HepG2 (cell line): ENCODE data around the gene ANXA11. TPM values are rescaled to one million over a fixed set of nuclear protein-coding genes. Genes with fewer than 3 reads are reported as not detected.

Experiments
- ATAC-seq: fragments of 200-7000 bp; cut with Tn5 transposase; 3 replicates; pipeline ENCODE4 v1.9.1; 2020; ENCODE audit warnings: mild to moderate bottlenecking, moderate library complexity
- BruUV-seq: library from RNA; stranded (reverse); fragments of 400-500 nt; replicated peaks from 2 replicates; lab custom pipeline; 2021; lab: Mats Ljungman, UMichigan
- CTCF ChIA-PET: fragments of 300-600 bp; formaldehyde crosslinking; extraction: SDS; loops from one replicate; lab custom pipeline; 2021; ENCODE audit warnings: low total read pairs, inconsistent platforms, low intra/inter-chr PET ratio; lab: Yijun Ruan, JAX
- POLR2A ChIA-PET: fragments of 350-600 bp; sonication (Branson Sonifier 250); formaldehyde crosslinking; loops from one replicate; lab custom pipeline; 2020; ENCODE audit warnings: antibody characterized with exemption, inconsistent platforms; lab: Yijun Ruan, JAX
- DNase-seq: peaks from one replicate; pipeline ENCODE4 v3.0.0-alpha.2; 2015; ENCODE audit warnings: low spot score
- FAIRE-seq: peaks from 3 replicates; lab custom pipeline; 2011; peaks lifted over from hg19 to GRCh38; lab: Jason Lieb, UNC
- H2AFZ ChIP-seq: one replicate; pipeline ENCODE4 v1.6.1; 2011; ENCODE audit warnings: low read length, inconsistent platforms
- H3K27ac ChIP-seq: fragments of 300-600 bp; 3 replicates; pipeline ENCODE4 v1.8.0; 2011; ENCODE audit warnings: mixed run types, mild to moderate bottlenecking, mixed read lengths, low read length, inconsistent platforms; ENCODE audit not compliant: insufficient read depth; ENCODE audit errors: extremely low read length
- H3K27me3 ChIP-seq, 2 experiments: fragments of 200-600 bp in 1 of 2; 2 replicates in 1 of 2; 3 replicates in 1 of 2; pipeline versions ENCODE4 v1.6.0 to v1.8.0; 2011; ENCODE audit warnings: low read length in 2 of 2, mild to moderate bottlenecking in 2 of 2, moderate library complexity in 2 of 2, inconsistent platforms in 1 of 2; ENCODE audit not compliant: insufficient read depth in 2 of 2, control insufficient read depth in 1 of 2
- H3K36me3 ChIP-seq, 2 experiments: fragments of 200-600 bp in 1 of 2; replicated peaks in 1 of 2; 2 replicates in 1 of 2; 3 replicates in 1 of 2; pipeline versions ENCODE4 v1.5.1 to v1.8.0; 2011; ENCODE audit warnings: low read length in 2 of 2, inconsistent platforms in 1 of 2; ENCODE audit not compliant: insufficient read depth in 2 of 2, control insufficient read depth in 1 of 2
- H3K4me1 ChIP-seq: 2 replicates; pipeline ENCODE4 v1.5.1; 2012; ENCODE audit warnings: low read length, inconsistent platforms; ENCODE audit not compliant: insufficient read depth
- H3K4me2 ChIP-seq: 2 replicates; pipeline ENCODE4 v1.6.0; 2011; ENCODE audit warnings: low read depth, low read length, inconsistent platforms
- H3K4me3 ChIP-seq, 3 experiments: fragments of 200-600 bp in 1 of 3; sonication (generic), shearing (Covaris generic) in 1 of 3; replicated peaks in 1 of 3; 2 replicates each; pipeline ENCODE4 v1.5.1; 2011 to 2016; ENCODE audit warnings: low read length in 3 of 3, inconsistent platforms in 2 of 3, low read depth in 2 of 3, mild to moderate bottlenecking in 2 of 3, control low read depth in 1 of 3, mixed read lengths in 1 of 3; ENCODE audit not compliant: insufficient read depth in 1 of 3
- H3K79me2 ChIP-seq: one replicate; pipeline ENCODE4 v1.6.1; 2011; ENCODE audit warnings: low read length, inconsistent platforms; ENCODE audit not compliant: insufficient read depth
- H3K9ac ChIP-seq: 2 replicates; pipeline ENCODE4 v1.6.0; 2011; ENCODE audit warnings: mild to moderate bottlenecking, low read depth, low read length, inconsistent platforms; ENCODE audit not compliant: insufficient read depth
- H3K9me3 ChIP-seq: 2 replicates; pipeline ENCODE4 v1.5.1; 2012; ENCODE audit warnings: mild to moderate bottlenecking, low read length
- H4K20me1 ChIP-seq: 2 replicates; pipeline ENCODE4 v1.6.0; 2011; ENCODE audit warnings: inconsistent platforms, mild to moderate bottlenecking, low read length, moderate library complexity; ENCODE audit not compliant: insufficient read depth
- CBX5 ChIP-seq: sonication (generic); formaldehyde crosslinking; IDR thresholded peaks from 2 replicates; pipeline ENCODE4 v1.4.0; 2020; ENCODE audit warnings: missing genetic modification reagents, borderline replicate concordance
- KDM4B ChIP-seq: sonication (generic); formaldehyde crosslinking; IDR thresholded peaks from 2 replicates; pipeline ENCODE4 v1.4.0; 2020; ENCODE audit warnings: missing genetic modification reagents
- SOX13 ChIP-seq, 3 experiments: fragments of 450-650 bp in 1 of 3; sonication (generic) in 1 of 3; formaldehyde crosslinking in 1 of 3; IDR thresholded peaks in 2 of 3; conservative IDR thresholded peaks in 1 of 3; 2 replicates each; pipeline versions ENCODE4 v1.5.0 to v1.6.1; 2016 to 2020; ENCODE audit warnings: antibody characterized with exemption in 1 of 3, mild to moderate bottlenecking in 1 of 3, missing compliant biosample characterization in 1 of 3, missing genetic modification reagents in 1 of 3, moderate library complexity in 1 of 3
- TMF1 ChIP-seq: sonication (generic); formaldehyde crosslinking; IDR thresholded peaks from 2 replicates; pipeline ENCODE4 v1.8.1; 2022; ENCODE audit warnings: low read depth, missing genetic modification reagents
- ZC3H13 ChIP-seq: sonication (generic); formaldehyde crosslinking; IDR thresholded peaks from 2 replicates; pipeline ENCODE4 v1.8.1; 2023; ENCODE audit warnings: mild to moderate bottlenecking, missing genetic modification reagents, moderate library complexity
- WGBS: methylation state at CpG from one replicate; pipeline ENCODE4 v1.1.6; 2017; ENCODE audit warnings: low lambda C conversion rate; 5-methylcytosine and 5-hydroxymethylcytosine counted together
- in situ Hi-C: cut with HindIII; loops from 2 replicates; pipeline ENCODE4 v1.10.0; 2017; ENCODE audit warnings: low pct_unique_long_range_greater_than_20kb; ENCODE audit not compliant: extremely low pct_ligation_motif_present
- intact Hi-C: fragments of 100-400 bp; cut with micrococcal nuclease; formaldehyde crosslinking; loops from one replicate; pipeline ENCODE4 v1.10.0; 2022; ENCODE audit not compliant: unreplicated experiment
- polyA plus RNA-seq, 8 experiments: library from polyadenylated mRNA; depleted of rRNA in 3 of 8; stranded (reverse) in 7 of 8; unstranded in 1 of 8; fragments of >200 nt; fragmentation: Illumina TruSeq in 4 of 8; extraction: Trizol in 4 of 8; gene quantifications; 2 replicates each; pipeline versions ENCODE4 v1.2.1 to v1.2.3, GENCODE V29; 2011 to 2016; ENCODE audit warnings: low read depth in 4 of 8, missing spikeins in 1 of 8, mixed read lengths in 1 of 8; ENCODE audit not compliant: insufficient read depth in 1 of 8
- total RNA-seq, 5 experiments: library from RNA; depleted of rRNA; stranded (reverse); fragments of >200 nt; fragmentation: Illumina TruSeq; extraction: Trizol; gene quantifications; 2 replicates each; pipeline ENCODE4 v1.2.3, GENCODE V29; 2016; ENCODE audit warnings: low read depth in 1 of 5
- TF ChIP-seq, protein P1 (sequence below): sonication (generic); formaldehyde crosslinking; IDR thresholded peaks from 2 replicates; pipeline ENCODE4 v1.8.1; 2023; ENCODE audit warnings: mild to moderate bottlenecking, missing genetic modification reagents
- TF ChIP-seq, protein P2 (sequence below): sonication (generic); formaldehyde crosslinking; IDR thresholded peaks from 2 replicates; pipeline ENCODE4 v1.4.0; 2020; ENCODE audit warnings: mild to moderate bottlenecking, missing genetic modification reagents

Gene ANXA11
- total and polyA plus RNA-seq, 2 of the 13 experiments (the other 11 are each of a cell fraction or from before 2014, with no cell fraction given): 30.6 to 51.5 TPM

DNA sequence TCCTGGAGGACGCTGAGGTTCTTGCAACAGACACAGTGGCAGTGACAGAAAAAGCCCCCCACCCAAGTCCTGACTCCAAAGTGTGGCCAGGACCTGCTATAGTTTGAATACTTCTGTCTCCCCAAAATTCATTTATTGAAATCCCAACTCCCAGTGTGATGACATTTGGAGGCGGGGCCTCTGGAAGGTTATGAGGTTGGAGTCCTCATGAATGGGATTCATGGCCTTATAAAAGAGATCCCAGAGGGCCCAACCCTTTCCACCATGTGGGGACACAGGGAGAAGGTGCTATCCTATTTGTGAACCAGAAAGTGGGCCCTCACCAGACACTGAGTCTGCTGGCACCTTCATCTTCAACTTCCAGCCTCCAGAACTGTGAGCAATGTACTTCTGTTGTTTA is 18.3 kb downstream of the ANXA11 start:
- ChIA-PET CTCF (no interaction called here), POLR2A (no interaction called here)
- Histone ChIP-seq H3K27ac (no peak overlapping the region), H3K9ac (no peak overlapping the region), H2AFZ (no peak overlapping the region), H3K4me2 (no peak overlapping the region), H3K27me3 (no peaks in the 10 kb centered on the region), H3K4me3 (no peak overlapping the region), H3K4me1 (peaks cover 20% of the 10 kb centered on the region; the same call in 1 of the 2 replicates), H3K36me3 (no peaks in the 10 kb centered on the region), H4K20me1 (peaks cover 8% of the 10 kb centered on the region), H3K79me2 (peaks cover 35% of the 10 kb centered on the region), H3K9me3 (no peaks in the 10 kb centered on the region)
- 100% methylated on average over 2 of the region's 2 CpGs for WGBS
- TF ChIP-seq, protein P1, sequence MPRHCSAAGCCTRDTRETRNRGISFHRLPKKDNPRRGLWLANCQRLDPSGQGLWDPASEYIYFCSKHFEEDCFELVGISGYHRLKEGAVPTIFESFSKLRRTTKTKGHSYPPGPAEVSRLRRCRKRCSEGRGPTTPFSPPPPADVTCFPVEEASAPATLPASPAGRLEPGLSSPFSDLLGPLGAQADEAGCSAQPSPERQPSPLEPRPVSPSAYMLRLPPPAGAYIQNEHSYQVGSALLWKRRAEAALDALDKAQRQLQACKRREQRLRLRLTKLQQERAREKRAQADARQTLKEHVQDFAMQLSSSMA: no peak
- TF ChIP-seq, protein P2, sequence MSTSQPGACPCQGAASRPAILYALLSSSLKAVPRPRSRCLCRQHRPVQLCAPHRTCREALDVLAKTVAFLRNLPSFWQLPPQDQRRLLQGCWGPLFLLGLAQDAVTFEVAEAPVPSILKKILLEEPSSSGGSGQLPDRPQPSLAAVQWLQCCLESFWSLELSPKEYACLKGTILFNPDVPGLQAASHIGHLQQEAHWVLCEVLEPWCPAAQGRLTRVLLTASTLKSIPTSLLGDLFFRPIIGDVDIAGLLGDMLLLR (CRISPR knock-in tag): no peak
- TF ChIP-seq ZC3H13 (CRISPR knock-in tag) (no peak), KDM4B (no peak), CBX5 (no peak), TMF1 (CRISPR knock-in tag) (no peak), SOX13 (IDR thresholded peaks at IDR 0.05) (no peak), SOX13 (CRISPR knock-in tag; conservative IDR thresholded peaks at IDR 0.05 in 1 of 2, IDR thresholded peaks at IDR 0.05 in 1 of 2) (no peak)
- in situ Hi-C loops: no loop called here
- ATAC-seq: no peak
- FAIRE-seq: no peak
- no TSS peak for BruUV-seq
- intact Hi-C loops: no loop called here
- no peak for DNase-seq
